ENCODE results near the gene FLT3LG. TPM values are rescaled to one million over a fixed set of nuclear protein-coding genes. Genes with fewer than 3 reads are reported as not detected.

The FLT3LG gene
- total and polyA plus RNA-seq, 9 of the 15 experiments (the other 6 are each of a cell fraction or from before 2014, with no cell fraction given): 0.31 to 6.4 (median 1.1) TPM

GRCh38 chr19:49502866-49503581 is 29.0 kb downstream of the FLT3LG start (continued):
- TF ChIP-seq ZBTB33 (CRISPR knock-in tag; IDR thresholded peaks at IDR 0.05) (peak; percentile 42; the same call in 1 of the 2 replicates), CHCHD3 (CRISPR knock-in tag; IDR thresholded peaks at IDR 0.05) (no peak), CSDE1 (IDR thresholded peaks at IDR 0.05) (no peak), ZC3H4 (CRISPR knock-in tag; IDR thresholded peaks at IDR 0.05; ENCODE audit: borderline replicate concordance) (no peak), MTA1 (IDR thresholded peaks at IDR 0.05; ENCODE audit: borderline replicate concordance) (no peak), KDM4B (IDR thresholded peaks at IDR 0.05; ENCODE audit: borderline replicate concordance in 2 of 2, low read depth in 1 of 2) (no peak), CTCF (IDR thresholded peaks at IDR 0.05 in 2 of 3, conservative IDR thresholded peaks at IDR 0.05 in 1 of 3; ENCODE audit: insufficient read depth in 2 of 3, low read depth in 1 of 3, low read length in 3 of 3) (peak; percentile 70 to 73 (median 71)), RBM25 (IDR thresholded peaks at IDR 0.05; ENCODE audit: low read depth, low read length, severe bottlenecking) (peak; percentile 22), ADNP (tag; IDR thresholded peaks at IDR 0.05) (peak; percentile 12; the same call in 1 of the 2 replicates), ARNT (IDR thresholded peaks at IDR 0.05) (peak in 1 of 2 experiments; percentile 33; a peak in 1 of 4 replicates), CGGBP1 (CRISPR knock-in tag; IDR thresholded peaks at IDR 0.05) (no peak), CC2D1A (IDR thresholded peaks at IDR 0.05) (peak; percentile 70; the same call in 1 of the 2 replicates), HNRNPLL (IDR thresholded peaks at IDR 0.05; ENCODE audit: low read depth, low read length, poor library complexity, severe bottlenecking) (no peak), RAD21 (CRISPR knock-in tag; conservative IDR thresholded peaks at IDR 0.05 in 1 of 2, IDR thresholded peaks at IDR 0.05 in 1 of 2) (peak; percentile 77 to 83), CHAMP1 (IDR thresholded peaks at IDR 0.05) (no peak), EZH2 (IDR thresholded peaks at IDR 0.05; ENCODE audit: borderline replicate concordance, low read depth, low read length) (no peak), ZNF695 (CRISPR knock-in tag; IDR thresholded peaks at IDR 0.05) (no peak), ZNF384 (IDR thresholded peaks at IDR 0.05; ENCODE audit: low read depth, low read length) (peak; percentile 57), KLF1 (tag; IDR thresholded peaks at IDR 0.05) (no peak), SOX6 (IDR thresholded peaks at IDR 0.05) (peak; percentile 83)
